AG04449 (cell line): Measurements from ENCODE around the gene MEIOB.

Experiments used
- CTCF ChIA-PET: fragments of 350-600 bp; formaldehyde crosslinking; extraction: SDS; loops from one replicate; lab custom pipeline; 2021; ENCODE audit warnings: antibody characterized with exemption; lab: Yijun Ruan, JAX
- POLR2A ChIA-PET: fragments of 400-600, 350-600 bp; formaldehyde crosslinking; extraction: SDS; loops from one replicate; lab custom pipeline; 2020; ENCODE audit warnings: antibody characterized with exemption, inconsistent platforms; lab: Yijun Ruan, JAX
- DNase-seq: peaks from one replicate; pipeline ENCODE4 v3.0.0-alpha.2; 2010; ENCODE audit warnings: low read depth, low spot score
- H3K4me3 ChIP-seq: 2 replicates; pipeline ENCODE4 v1.5.1; 2011; ENCODE audit warnings: low read depth, mild to moderate bottlenecking, control low read depth, low read length
- CTCF ChIP-seq: IDR thresholded peaks from one replicate; pipeline ENCODE4 v1.5.1; 2011; ENCODE audit warnings: mild to moderate bottlenecking, moderate library complexity, low read length, control low read depth, inconsistent platforms; ENCODE audit not compliant: insufficient read depth; ENCODE audit errors: missing control alignments

The MEIOB gene

GRCh38 chr16:1820096-1820945, 51.6 kb downstream of the MEIOB start:
- no peak for TF ChIP-seq CTCF
- no peak overlapping the region for H3K4me3 ChIP-seq
- no peak for DNase-seq
- ChIA-PET POLR2A (no interaction called here), CTCF (no interaction called here)

GRCh38 chr16:1819611-1820010, 52.4 kb downstream of the MEIOB start:
- H3K4me3 ChIP-seq, result no peak overlapping the region
- CTCF ChIA-PET, result no interaction called here
- no peak for TF ChIP-seq CTCF
- no peak for DNase-seq
- POLR2A ChIA-PET, result no interaction called here

- no peak overlapping the region for H3K4me3 ChIP-seq
- DNase-seq, result no peak
- no peak for TF ChIP-seq CTCF
- ChIA-PET POLR2A (no interaction called here), CTCF (no interaction called here)
Measured at GRCh38 chr16:1818873-1819525, 53.0 kb downstream of the MEIOB start.

- ChIA-PET CTCF (no interaction called here), POLR2A (no interaction called here)
- no peak overlapping the region for H3K4me3 ChIP-seq
- no peak for DNase-seq
- TF ChIP-seq CTCF, result no peak
Measured at GRCh38 chr16:1818204-1818872, 53.6 kb downstream of the MEIOB start.

GRCh38 chr16:1817716-1818115, 54.2 kb downstream of the MEIOB start:
- TF ChIP-seq CTCF, result no peak
- POLR2A ChIA-PET, result no interaction called here
- no peak for DNase-seq
- CTCF ChIA-PET, result no interaction called here
- no peak overlapping the region for H3K4me3 ChIP-seq

- no peak for DNase-seq
- ChIA-PET POLR2A (no interaction called here), CTCF (no interaction called here)
- no peak for TF ChIP-seq CTCF
- no peak overlapping the region for H3K4me3 ChIP-seq
Measured at GRCh38 chr16:1817276-1817589, 54.7 kb downstream of the MEIOB start.
